Fibroblast of villous mesenchyme (primary cell): ENCODE results near the gene CDC42EP5. TPM values are rescaled to one million over a fixed set of nuclear protein-coding genes. Genes with fewer than 3 reads are reported as not detected.

Experiments used
- DNase-seq: peaks from one replicate; pipeline ENCODE4 v3.0.0-alpha.2; 2010; ENCODE audit warnings: low read depth
- H3K4me3 ChIP-seq: 2 replicates; pipeline ENCODE4 v1.5.1; 2011; ENCODE audit warnings: low read depth, mild to moderate bottlenecking, low read length
- CTCF ChIP-seq: IDR thresholded peaks from 2 replicates; pipeline ENCODE4 v1.5.1; 2012; ENCODE audit warnings: low read depth, mild to moderate bottlenecking, low read length; ENCODE audit not compliant: insufficient read depth
- total RNA-seq: library from RNA; depleted of rRNA; stranded (reverse); fragments of >200 nt; gene quantifications from 2 replicates; pipeline ENCODE4 v1.2.3, GENCODE V29; 2012

CDC42EP5 gene
- total RNA-seq, 1 donor, result 12.5 TPM

GRCh38 chr19:54459282-54460229 lies 13.5 kb downstream of the CDC42EP5 start:
- H3K4me3 ChIP-seq, result no peak overlapping the region
- DNase-seq, result no peak
- TF ChIP-seq CTCF, result no peak

GRCh38 chr19:54458648-54459281 lies 14.3 kb downstream of the CDC42EP5 start:
- TF ChIP-seq CTCF, result no peak

GRCh38 chr19:54457773-54458647 lies 15.1 kb downstream of the CDC42EP5 start:
- H3K4me3 ChIP-seq, result no peak overlapping the region
- no peak for DNase-seq
- no peak for TF ChIP-seq CTCF

More at GRCh38 chr19:54458648-54459281, 14.3 kb downstream of the CDC42EP5 start:
- H3K4me3 ChIP-seq, result no peak overlapping the region
- DNase-seq, result no peak

- no peak overlapping the region for H3K4me3 ChIP-seq
- no peak for DNase-seq
- no peak for TF ChIP-seq CTCF
Measured at GRCh38 chr19:54456423-54457373, 16.4 kb downstream of the CDC42EP5 start.

GRCh38 chr19:54455786-54456422 lies 17.2 kb downstream of the CDC42EP5 start:
- no peak overlapping the region for H3K4me3 ChIP-seq
- no peak for TF ChIP-seq CTCF
- no peak for DNase-seq
